ENCODE measurements around the gene ZKSCAN7.
"Not testable (repeated sequence)": the region's sequence is repeated elsewhere in the genome, so short reads cannot be mapped to it uniquely, and the experiment has no call there.

DNA sequence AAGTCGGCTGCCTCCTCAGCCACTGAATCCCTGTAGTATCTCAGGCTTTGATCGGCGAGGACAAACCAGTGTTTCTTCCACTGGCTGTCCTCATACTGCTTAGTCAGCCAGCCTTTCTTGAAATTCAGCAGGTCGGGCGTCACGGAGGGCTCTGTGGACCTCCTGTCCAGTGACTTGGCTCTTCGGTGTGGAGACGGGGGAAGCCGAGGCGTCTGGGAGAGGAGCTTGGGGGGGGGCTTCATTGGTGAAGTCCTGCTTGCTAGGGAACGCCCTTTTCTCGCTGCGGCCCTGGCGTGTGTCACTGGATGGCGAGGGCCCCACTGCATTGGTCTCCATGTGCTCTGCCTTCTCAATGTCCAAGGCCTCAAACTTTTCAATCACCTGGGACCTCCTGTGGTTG lies 24.8 kb downstream of the ZKSCAN7 start:
- TF ChIP-seq, protein P1, sequence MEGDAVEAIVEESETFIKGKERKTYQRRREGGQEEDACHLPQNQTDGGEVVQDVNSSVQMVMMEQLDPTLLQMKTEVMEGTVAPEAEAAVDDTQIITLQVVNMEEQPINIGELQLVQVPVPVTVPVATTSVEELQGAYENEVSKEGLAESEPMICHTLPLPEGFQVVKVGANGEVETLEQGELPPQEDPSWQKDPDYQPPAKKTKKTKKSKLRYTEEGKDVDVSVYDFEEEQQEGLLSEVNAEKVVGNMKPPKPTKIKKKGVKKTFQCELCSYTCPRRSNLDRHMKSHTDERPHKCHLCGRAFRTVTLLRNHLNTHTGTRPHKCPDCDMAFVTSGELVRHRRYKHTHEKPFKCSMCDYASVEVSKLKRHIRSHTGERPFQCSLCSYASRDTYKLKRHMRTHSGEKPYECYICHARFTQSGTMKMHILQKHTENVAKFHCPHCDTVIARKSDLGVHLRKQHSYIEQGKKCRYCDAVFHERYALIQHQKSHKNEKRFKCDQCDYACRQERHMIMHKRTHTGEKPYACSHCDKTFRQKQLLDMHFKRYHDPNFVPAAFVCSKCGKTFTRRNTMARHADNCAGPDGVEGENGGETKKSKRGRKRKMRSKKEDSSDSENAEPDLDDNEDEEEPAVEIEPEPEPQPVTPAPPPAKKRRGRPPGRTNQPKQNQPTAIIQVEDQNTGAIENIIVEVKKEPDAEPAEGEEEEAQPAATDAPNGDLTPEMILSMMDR (IDR thresholded peaks at IDR 0.05; ENCODE audit: poor library complexity) = not testable (repeated sequence)
- TF ChIP-seq EZH2 (IDR thresholded peaks at IDR 0.05; ENCODE audit: borderline replicate concordance); EZH2phosphoT487 (IDR thresholded peaks at IDR 0.05; ENCODE audit: low read depth, severe bottlenecking, unreplicated experiment): not testable (repeated sequence)
